Activated CD4-positive, CD25-positive, alpha-beta regulatory T cell treated with anti-CD3 and anti-CD28 coated beads, Interleukin-2, amount 50 U/mL, for 72 hours (primary cell): Measurements from ENCODE around the gene AUTS2.

Experiments used
- DNase-seq: peaks from one replicate; pipeline ENCODE4 v3.0.0; 2021

Gene AUTS2

GRCh38 chr7:69738396-69738951 is 140.2 kb downstream of the AUTS2 start:
- DNase-seq: no peak

GRCh38 chr7:69739190-69739589 is 140.9 kb downstream of the AUTS2 start:
- DNase-seq: no peak

- no peak for DNase-seq
Measured at GRCh38 chr7:69739931-69740431, 141.7 kb downstream of the AUTS2 start.

- DNase-seq: no peak
Measured at GRCh38 chr7:69742237-69742636, 144.0 kb downstream of the AUTS2 start.

GRCh38 chr7:69743436-69743835 is 145.2 kb downstream of the AUTS2 start:
- DNase-seq: no peak

GRCh38 chr7:69744026-69744425 is 145.8 kb downstream of the AUTS2 start:
- DNase-seq: no peak

GRCh38 chr7:69746383-69746782 is 148.1 kb downstream of the AUTS2 start:
- no peak for DNase-seq

- no peak for DNase-seq
Measured at GRCh38 chr7:69747144-69747543, 148.9 kb downstream of the AUTS2 start.

GRCh38 chr7:69748530-69748929 is 150.3 kb downstream of the AUTS2 start:
- DNase-seq: no peak

- no peak for DNase-seq
Measured at GRCh38 chr7:69749372-69749979, 151.2 kb downstream of the AUTS2 start.

GRCh38 chr7:69749994-69750393 is 151.7 kb downstream of the AUTS2 start:
- no peak for DNase-seq

GRCh38 chr7:69751026-69751425 is 152.8 kb downstream of the AUTS2 start:
- DNase-seq: no peak

- no peak for DNase-seq
Measured at GRCh38 chr7:69753981-69754380, 155.7 kb downstream of the AUTS2 start.

- no peak for DNase-seq
Measured at GRCh38 chr7:69754476-69754875, 156.2 kb downstream of the AUTS2 start.

- DNase-seq: no peak
Measured at GRCh38 chr7:69756235-69756634, 158.0 kb downstream of the AUTS2 start.

- no peak for DNase-seq
Measured at GRCh38 chr7:69757528-69757927, 159.3 kb downstream of the AUTS2 start.

GRCh38 chr7:69757981-69758430 is 159.7 kb downstream of the AUTS2 start:
- DNase-seq: no peak

GRCh38 chr7:69759373-69759772 is 161.1 kb downstream of the AUTS2 start:
- no peak for DNase-seq

GRCh38 chr7:69761290-69761922 is 163.1 kb downstream of the AUTS2 start:
- no peak for DNase-seq

GRCh38 chr7:69762821-69763352 is 164.6 kb downstream of the AUTS2 start:
- DNase-seq: no peak

GRCh38 chr7:69763513-69763912 is 165.2 kb downstream of the AUTS2 start:
- no peak for DNase-seq

GRCh38 chr7:69764147-69764546 is 165.9 kb downstream of the AUTS2 start:
- no peak for DNase-seq

GRCh38 chr7:69764681-69765080 is 166.4 kb downstream of the AUTS2 start:
- no peak for DNase-seq

- DNase-seq: no peak
Measured at GRCh38 chr7:69765879-69766278, 167.6 kb downstream of the AUTS2 start.
